Measurements from ENCODE around the gene SRGAP1.

DNA sequence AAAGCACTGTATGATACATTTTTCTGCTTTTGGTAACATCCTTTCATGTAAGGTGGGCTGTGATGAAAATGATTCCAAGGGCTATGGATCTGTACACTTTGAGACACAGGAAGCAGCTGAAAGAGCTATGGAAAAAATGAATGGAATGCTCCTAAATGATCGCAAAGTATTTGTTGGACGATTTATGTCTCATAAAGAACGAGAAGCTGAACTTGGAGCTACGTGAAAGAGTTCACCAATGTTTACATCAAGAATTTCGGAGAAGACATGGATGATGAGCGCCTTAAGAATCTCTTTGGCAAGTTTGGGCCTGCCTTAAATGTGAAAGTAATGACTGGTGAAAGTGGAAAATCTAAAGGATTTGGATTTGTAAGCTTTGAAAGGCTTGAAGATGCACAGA, 22.1 kb upstream of the SRGAP1 start:
- TF ChIP-seq POLR2A (IDR thresholded peaks at IDR 0.05; ENCODE audit: control extremely low read depth in 1 of 2, low read depth in 2 of 2, low read length in 2 of 2): no peak
- no peak for TF ChIP-seq EZH2 (IDR thresholded peaks at IDR 0.05; ENCODE audit: low read depth, low read length, severe bottlenecking)
- TF ChIP-seq TCF12 (IDR thresholded peaks at IDR 0.05; ENCODE audit: low read depth, low read length): no peak
- TF ChIP-seq SP2 (IDR thresholded peaks at IDR 0.05; ENCODE audit: low read length): no peak
- no peak for TF ChIP-seq EP300 (IDR thresholded peaks at IDR 0.05; ENCODE audit: borderline replicate concordance in 1 of 2, low read depth in 2 of 2, low read length in 2 of 2)
- TF ChIP-seq, protein P1, sequence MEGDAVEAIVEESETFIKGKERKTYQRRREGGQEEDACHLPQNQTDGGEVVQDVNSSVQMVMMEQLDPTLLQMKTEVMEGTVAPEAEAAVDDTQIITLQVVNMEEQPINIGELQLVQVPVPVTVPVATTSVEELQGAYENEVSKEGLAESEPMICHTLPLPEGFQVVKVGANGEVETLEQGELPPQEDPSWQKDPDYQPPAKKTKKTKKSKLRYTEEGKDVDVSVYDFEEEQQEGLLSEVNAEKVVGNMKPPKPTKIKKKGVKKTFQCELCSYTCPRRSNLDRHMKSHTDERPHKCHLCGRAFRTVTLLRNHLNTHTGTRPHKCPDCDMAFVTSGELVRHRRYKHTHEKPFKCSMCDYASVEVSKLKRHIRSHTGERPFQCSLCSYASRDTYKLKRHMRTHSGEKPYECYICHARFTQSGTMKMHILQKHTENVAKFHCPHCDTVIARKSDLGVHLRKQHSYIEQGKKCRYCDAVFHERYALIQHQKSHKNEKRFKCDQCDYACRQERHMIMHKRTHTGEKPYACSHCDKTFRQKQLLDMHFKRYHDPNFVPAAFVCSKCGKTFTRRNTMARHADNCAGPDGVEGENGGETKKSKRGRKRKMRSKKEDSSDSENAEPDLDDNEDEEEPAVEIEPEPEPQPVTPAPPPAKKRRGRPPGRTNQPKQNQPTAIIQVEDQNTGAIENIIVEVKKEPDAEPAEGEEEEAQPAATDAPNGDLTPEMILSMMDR (IDR thresholded peaks at IDR 0.05; ENCODE audit: control extremely low read depth in 1 of 3, insufficient read depth in 1 of 3, low read depth in 1 of 3, low read length in 3 of 3): no peak
- TF ChIP-seq ATF2 (IDR thresholded peaks at IDR 0.05; ENCODE audit: low read length): no peak
- no peak for TF ChIP-seq KDM1A (IDR thresholded peaks at IDR 0.05; ENCODE audit: borderline replicate concordance, low read length)
- no peak for TF ChIP-seq RNF2 (IDR thresholded peaks at IDR 0.05; ENCODE audit: borderline replicate concordance, low read depth, low read length, missing control alignments, poor library complexity, severe bottlenecking)
- TF ChIP-seq SIN3A (conservative IDR thresholded peaks at IDR 0.05 in 1 of 2, IDR thresholded peaks at IDR 0.05 in 1 of 2; ENCODE audit: low read depth in 1 of 2, low read length in 2 of 2): no peak
